Measurements from ENCODE around the gene PCDHGA3.
A peak's percentile ranks its signal among the peaks of the same experiment; 100 is the strongest.
"Not testable (repeated sequence)": the region's sequence is repeated elsewhere in the genome, so short reads cannot be mapped to it uniquely, and the experiment has no call there.

The PCDHGA3 gene

GRCh38 chr5:141356950-141357349 is 13.3 kb downstream of the PCDHGA3 start:
- peaks cover 16 to 22% of the 10 kb centered on the region in 2 donors for H3K36me3 Mint-ChIP-seq
- H3K4me1 Mint-ChIP-seq = peaks cover 0 to 1% of the 10 kb centered on the region in 2 donors
- no peak overlapping the region for H3K4me3 Mint-ChIP-seq
- no peak for DNase-seq
- H3K27ac Mint-ChIP-seq = no peak overlapping the region
- peaks cover 19 to 22% of the 10 kb centered on the region in 2 donors for H3K9me3 Mint-ChIP-seq
- ATAC-seq (replicated peaks) = no peak
- peaks cover 67 to 83% of the 10 kb centered on the region in 2 donors for H3K27me3 Mint-ChIP-seq

- peak; percentile 29 to 36 for ATAC-seq (replicated peaks)
- H3K9me3 Mint-ChIP-seq = peaks cover 15 to 26% of the 10 kb centered on the region in 2 donors
- no peak for DNase-seq
- peak within 1 kb of the TSS; percentile 67 for H3K27ac Mint-ChIP-seq
- H3K27me3 Mint-ChIP-seq = peaks cover 72 to 86% of the 10 kb centered on the region in 2 donors
- H3K4me3 Mint-ChIP-seq = peak within 1 kb of the TSS; percentile 75 to 80
- H3K4me1 Mint-ChIP-seq = no peaks in the 10 kb centered on the region
- H3K36me3 Mint-ChIP-seq = peaks cover 17 to 32% of the 10 kb centered on the region in 2 donors
Measured at GRCh38 chr5:141359790-141360426, 16.3 kb downstream of the PCDHGA3 start, which contains the start of gene PCDHGB2. TSS of gene PCDHGB2 (plus strand) at chr5:141359994. CDS start at chr5:141360136, 142 bp downstream.

- Mint-ChIP-seq H3K4me1 (no peaks in the 10 kb centered on the region), H3K4me3 (no peak overlapping the region), H3K9me3 (peaks cover 17 to 29% of the 10 kb centered on the region in 2 donors), H3K27ac (peak overlapping the region; percentile 67), H3K36me3 (peaks cover 21 to 39% of the 10 kb centered on the region in 2 donors), H3K27me3 (peaks cover 73 to 87% of the 10 kb centered on the region in 2 donors)
- DNase-seq = no peak
- ATAC-seq (replicated peaks) = no peak
Measured at GRCh38 chr5:141360685-141361084, 17.1 kb downstream of the PCDHGA3 start.

GRCh38 chr5:141362719-141363118 is 19.1 kb downstream of the PCDHGA3 start:
- Mint-ChIP-seq H3K9me3 (peaks cover 20 to 28% of the 10 kb centered on the region in 2 donors), H3K27me3 (peaks cover 64 to 76% of the 10 kb centered on the region in 2 donors)

GRCh38 chr5:141363952-141364660 is 20.5 kb downstream of the PCDHGA3 start, which contains the start of gene PCDHGA5:
TSS of gene PCDHGA5 (plus strand) at chr5:141364162. CDS start at chr5:141364331, 169 bp downstream.
- ATAC-seq (replicated peaks) = no peak
- H3K4me3 Mint-ChIP-seq = peak within 1 kb of the TSS in 1 of 2 donors; percentile 32
- no peaks in the 10 kb centered on the region for H3K4me1 Mint-ChIP-seq
- H3K9me3 Mint-ChIP-seq = peaks cover 20 to 28% of the 10 kb centered on the region in 2 donors
- DNase-seq = no peak
- H3K36me3 Mint-ChIP-seq = peaks cover 25 to 40% of the 10 kb centered on the region in 2 donors
- peaks cover 66 to 73% of the 10 kb centered on the region in 2 donors for H3K27me3 Mint-ChIP-seq
- H3K27ac Mint-ChIP-seq = peak within 1 kb of the TSS; percentile 81

More at GRCh38 chr5:141362719-141363118, 19.1 kb downstream of the PCDHGA3 start:
- DNase-seq (no peak), ATAC-seq (replicated peaks) (no peak)
- H3K4me3 Mint-ChIP-seq = peak overlapping the region in 1 of 2 donors; percentile 17
- peak overlapping the region; percentile 44 for H3K27ac Mint-ChIP-seq
- peaks cover 25 to 40% of the 10 kb centered on the region in 2 donors for H3K36me3 Mint-ChIP-seq
- no peaks in the 10 kb centered on the region for H3K4me1 Mint-ChIP-seq

GRCh38 chr5:141366016-141366896 is 22.6 kb downstream of the PCDHGA3 start:
- H3K27me3 Mint-ChIP-seq = peaks cover 61 to 69% of the 10 kb centered on the region in 2 donors
- peaks cover 0 to 3% of the 10 kb centered on the region in 2 donors for H3K4me1 Mint-ChIP-seq
- ATAC-seq (replicated peaks) = no peak
- H3K4me3 Mint-ChIP-seq = no peak overlapping the region
- H3K36me3 Mint-ChIP-seq = peaks cover 16 to 37% of the 10 kb centered on the region in 2 donors
- H3K9me3 Mint-ChIP-seq = peaks cover 17 to 28% of the 10 kb centered on the region in 2 donors
- peak overlapping the region; percentile 5 for H3K27ac Mint-ChIP-seq
- DNase-seq = no peak

GRCh38 chr5:141369994-141370848 is 26.6 kb downstream of the PCDHGA3 start, which contains the start of gene PCDHGB3:
TSS of gene PCDHGB3 (plus strand) at chr5:141370242. CDS start at chr5:141370395, 153 bp downstream.
- Mint-ChIP-seq H3K4me3 (peak within 1 kb of the TSS; percentile 83 to 91), H3K27ac (peak within 1 kb of the TSS; percentile 94), H3K27me3 (peaks cover 54 to 73% of the 10 kb centered on the region in 2 donors), H3K9me3 (peaks cover 23 to 25% of the 10 kb centered on the region in 2 donors), H3K4me1 (peaks cover 0 to 4% of the 10 kb centered on the region in 2 donors), H3K36me3 (peaks cover 13 to 17% of the 10 kb centered on the region in 2 donors)
- ATAC-seq (replicated peaks) = peak; percentile 57 to 73
- no peak for DNase-seq

GRCh38 chr5:141371572-141372475 is 28.2 kb downstream of the PCDHGA3 start:
- Mint-ChIP-seq H3K4me1 (peaks cover 0 to 6% of the 10 kb centered on the region in 2 donors), H3K27ac (peak overlapping the region; percentile 81), H3K9me3 (peaks cover 22 to 24% of the 10 kb centered on the region in 2 donors), H3K4me3 (no peak overlapping the region), H3K27me3 (peaks cover 47 to 71% of the 10 kb centered on the region in 2 donors), H3K36me3 (peaks cover 11 to 17% of the 10 kb centered on the region in 2 donors)
- ATAC-seq (replicated peaks) = no peak
- DNase-seq = no peak

- peaks cover 40 to 70% of the 10 kb centered on the region in 2 donors for H3K27me3 Mint-ChIP-seq
- H3K4me3 Mint-ChIP-seq = peak within 1 kb of the TSS in 1 of 2 donors; percentile 30
- peaks cover 0 to 6% of the 10 kb centered on the region in 2 donors for H3K4me1 Mint-ChIP-seq
Measured at GRCh38 chr5:141373673-141374317, 30.2 kb downstream of the PCDHGA3 start, which contains the start of gene PCDHGA6. TSS of gene PCDHGA6 (plus strand) at chr5:141373891. CDS start at chr5:141374084, 193 bp downstream.

GRCh38 chr5:141374627-141375026 is 31.0 kb downstream of the PCDHGA3 start:
- peaks cover 38 to 67% of the 10 kb centered on the region in 2 donors for H3K27me3 Mint-ChIP-seq
- peaks cover 11 to 17% of the 10 kb centered on the region in 2 donors for H3K36me3 Mint-ChIP-seq
- ATAC-seq (replicated peaks) (no peak), DNase-seq (no peak)
- H3K4me1 Mint-ChIP-seq = peaks cover 0 to 6% of the 10 kb centered on the region in 2 donors
- no peak overlapping the region for H3K4me3 Mint-ChIP-seq
- peaks cover 24 to 26% of the 10 kb centered on the region in 2 donors for H3K9me3 Mint-ChIP-seq
- H3K27ac Mint-ChIP-seq = no peak overlapping the region

More at GRCh38 chr5:141373673-141374317, 30.2 kb downstream of the PCDHGA3 start, which contains the start of gene PCDHGA6:
- no peak within 1 kb of the TSS for H3K27ac Mint-ChIP-seq
- ATAC-seq (replicated peaks) (no peak), DNase-seq (no peak)
- peaks cover 11 to 17% of the 10 kb centered on the region in 2 donors for H3K36me3 Mint-ChIP-seq
- peaks cover 24% of the 10 kb centered on the region in 2 donors for H3K9me3 Mint-ChIP-seq

- H3K4me3 Mint-ChIP-seq; ATAC-seq (replicated peaks); H3K27ac Mint-ChIP-seq; H3K4me1 Mint-ChIP-seq; DNase-seq: not testable (repeated sequence)
- Mint-ChIP-seq H3K9me3 (peaks cover 21 to 26% of the 10 kb centered on the region in 2 donors), H3K36me3 (peaks cover 11 to 13% of the 10 kb centered on the region in 2 donors), H3K27me3 (peaks cover 37 to 66% of the 10 kb centered on the region in 2 donors)
Measured at GRCh38 chr5:141375444-141376155, 32.0 kb downstream of the PCDHGA3 start.
